Lower leg skin (tissue), 4 donors: ENCODE measurements around the gene PDIA2. TPM values are rescaled to one million over a fixed set of nuclear protein-coding genes. Genes with fewer than 3 reads are reported as not detected.

Experiments used
- DNase-seq, 2 donors: peaks; one replicate each; pipeline ENCODE4 v3.0.0-alpha.2; 2019; ENCODE audit warnings: low spot score in 2 of 2
- H3K4me3 ChIP-seq: fragments of 200-600 bp; sonication (generic); 2 replicates; pipeline ENCODE4 v1.5.1; 2017; ENCODE audit warnings: mild to moderate bottlenecking, low read depth; ENCODE audit not compliant: poor library complexity, severe bottlenecking
- CTCF ChIP-seq, 3 donors: fragments of 450-650 bp; IDR thresholded peaks; one replicate each; pipeline ENCODE4 v1.5.1; 2016; ENCODE audit warnings: antibody characterized with exemption in 3 of 3, mild to moderate bottlenecking in 3 of 3, moderate library complexity in 2 of 3
- POLR2A ChIP-seq, 2 donors: fragments of 450-650 bp; IDR thresholded peaks; one replicate each; pipeline ENCODE4 v1.6.1; 2016 to 2017; ENCODE audit warnings: antibody characterized with exemption in 2 of 2, mild to moderate bottlenecking in 1 of 2, moderate library complexity in 1 of 2
- WGBS, 2 donors: methylation state at CpG; one replicate each; pipeline ENCODE4 v1.1.5; 2018; 5-methylcytosine and 5-hydroxymethylcytosine counted together
- intact Hi-C: fragments of 100-400 bp; cut with DNase I; formaldehyde crosslinking; loops from one replicate; pipeline ENCODE4 v1.15.0; 2023; ENCODE audit warnings: low total_unique reads
- total RNA-seq, 4 donors: library from RNA; depleted of rRNA; stranded (reverse); fragments of >200 nt; gene quantifications; one replicate each; pipeline ENCODE4 v1.1.0, GENCODE V29; 2016

Gene PDIA2
- total RNA-seq, 4 donors from 2014 or later: 0.12 to 0.45 (median 0.23) TPM; not detected in 1

- intact Hi-C loops: no loop called here
- no peak for DNase-seq
- TF ChIP-seq POLR2A (IDR thresholded peaks at IDR 0.05) (no peak), CTCF (IDR thresholded peaks at IDR 0.05) (no peak)
- WGBS, 2 donors: 76 to 87% methylated on average over 4 of the region's 4 CpGs
- no peak overlapping the region for H3K4me3 ChIP-seq
Observed at GRCh38 chr16:243348-243747, 39.6 kb upstream of the PDIA2 start.

GRCh38 chr16:245105-245504 lies 37.9 kb upstream of the PDIA2 start:
- intact Hi-C loops: no loop called here
- no peak overlapping the region for H3K4me3 ChIP-seq
- no peak for TF ChIP-seq POLR2A (IDR thresholded peaks at IDR 0.05)
- no peak for TF ChIP-seq CTCF (IDR thresholded peaks at IDR 0.05)
- DNase-seq: no peak
- 92 to 95% methylated on average over 9 of the region's 9 CpGs for WGBS, 2 donors

GRCh38 chr16:247027-247426 lies 35.9 kb upstream of the PDIA2 start:
- 94 to 95% methylated on average over 12 of the region's 12 CpGs for WGBS, 2 donors

GRCh38 chr16:249431-249830 lies 33.5 kb upstream of the PDIA2 start:
- no peak for DNase-seq
- 91 to 94% methylated on average over 9 to 12 of the region's 12 CpGs for WGBS, 2 donors
- TF ChIP-seq POLR2A (IDR thresholded peaks at IDR 0.05) (no peak), CTCF (IDR thresholded peaks at IDR 0.05) (no peak)
- intact Hi-C loops: no loop called here
- H3K4me3 ChIP-seq: no peak overlapping the region

More at GRCh38 chr16:247027-247426, 35.9 kb upstream of the PDIA2 start:
- no peak for DNase-seq
- H3K4me3 ChIP-seq: no peak overlapping the region
- intact Hi-C loops: no loop called here
- TF ChIP-seq POLR2A (IDR thresholded peaks at IDR 0.05) (no peak), CTCF (IDR thresholded peaks at IDR 0.05) (no peak)

- DNase-seq: no peak
- H3K4me3 ChIP-seq: no peak overlapping the region
- TF ChIP-seq POLR2A (IDR thresholded peaks at IDR 0.05) (no peak), CTCF (IDR thresholded peaks at IDR 0.05) (no peak)
- intact Hi-C loops: no loop called here
- WGBS, 2 donors: 78 to 83% methylated on average over 30 of the region's 30 CpGs
Observed at GRCh38 chr16:252366-253337, 30.3 kb upstream of the PDIA2 start.
